GM21367 (cell line): ENCODE results near the gene CPED1.
A peak's percentile ranks its signal among the peaks of the same experiment; 100 is the strongest.
"Not testable (repeated sequence)": the region's sequence is repeated elsewhere in the genome, so short reads cannot be mapped to it uniquely, and the experiment has no call there.

Experiments
- ATAC-seq: cut with Tn5 transposase; IDR thresholded peaks from one replicate; pipeline ENCODE4 v1.9.1; 2021; ENCODE audit not compliant: unreplicated experiment

Gene CPED1

GRCh38 chr7:120996333-120996987 is 7.9 kb downstream of the CPED1 start:
- ATAC-seq: no peak

GRCh38 chr7:120996988-120997345 is 8.5 kb downstream of the CPED1 start:
- ATAC-seq: peak; percentile 43

GRCh38 chr7:120997882-120998474 is 9.5 kb downstream of the CPED1 start:
- ATAC-seq: no peak

- no peak for ATAC-seq
Measured at GRCh38 chr7:120998520-120998919, 10.0 kb downstream of the CPED1 start.

GRCh38 chr7:120998996-120999565 is 10.6 kb downstream of the CPED1 start:
- ATAC-seq: no peak

GRCh38 chr7:121000081-121000983 is 11.8 kb downstream of the CPED1 start:
- ATAC-seq: no peak

- ATAC-seq: no peak
Measured at GRCh38 chr7:121001234-121001906, 12.9 kb downstream of the CPED1 start.

- ATAC-seq: no peak
Measured at GRCh38 chr7:121002048-121002756, 13.7 kb downstream of the CPED1 start.

GRCh38 chr7:121002757-121003200 is 14.3 kb downstream of the CPED1 start:
- ATAC-seq: no peak

GRCh38 chr7:121003986-121004685 is 15.6 kb downstream of the CPED1 start:
- no peak for ATAC-seq

GRCh38 chr7:121005058-121005457 is 16.5 kb downstream of the CPED1 start:
- ATAC-seq: not testable (repeated sequence)

- ATAC-seq: no peak
Measured at GRCh38 chr7:121005996-121006584, 17.6 kb downstream of the CPED1 start.

- ATAC-seq: no peak
Measured at GRCh38 chr7:121006711-121007315, 18.3 kb downstream of the CPED1 start.

GRCh38 chr7:121008816-121009215 is 20.3 kb downstream of the CPED1 start:
- ATAC-seq: no peak

- ATAC-seq: no peak
Measured at GRCh38 chr7:121011401-121011800, 22.9 kb downstream of the CPED1 start.

GRCh38 chr7:121012170-121012874 is 23.8 kb downstream of the CPED1 start:
- no peak for ATAC-seq

GRCh38 chr7:121012919-121013318 is 24.4 kb downstream of the CPED1 start:
- no peak for ATAC-seq

GRCh38 chr7:121015560-121015959 is 27.0 kb downstream of the CPED1 start:
- no peak for ATAC-seq
